ENCODE results near the gene TM4SF5.

The TM4SF5 gene

DNA sequence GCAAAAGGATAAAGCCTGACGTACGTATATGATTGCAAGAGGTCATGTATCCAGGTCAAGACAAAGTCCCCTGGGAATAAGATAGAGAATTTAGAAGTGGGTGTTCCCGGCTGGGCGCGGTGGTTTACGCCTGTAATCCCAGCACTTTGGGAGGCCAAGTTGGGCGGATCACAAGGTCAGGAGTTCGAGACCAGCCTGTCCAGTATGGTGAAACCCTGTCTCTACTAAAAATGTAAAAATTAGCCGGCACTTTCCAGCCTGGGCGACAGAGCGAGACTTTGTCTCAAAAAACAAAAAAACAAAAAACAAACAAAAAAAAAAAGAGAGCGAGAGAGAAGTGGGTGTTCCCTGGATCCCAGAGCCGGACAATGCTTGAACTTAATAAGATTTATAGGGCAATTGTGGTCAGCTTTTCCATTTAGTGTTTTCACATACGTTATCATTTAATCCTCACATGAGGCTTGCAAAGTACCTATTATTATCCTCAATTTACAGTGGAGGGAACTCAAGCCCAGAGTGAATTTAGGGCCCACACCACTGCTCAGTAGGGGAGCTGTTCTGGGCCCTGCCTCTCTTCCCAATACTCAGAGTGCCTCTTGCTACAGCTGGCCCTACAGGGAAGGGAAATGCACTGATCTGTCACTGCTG is 16.6 kb downstream of the TM4SF5 start:
- DNase-seq (ENCODE audit: low read depth), result peak; percentile 77
- TF ChIP-seq, protein P1, sequence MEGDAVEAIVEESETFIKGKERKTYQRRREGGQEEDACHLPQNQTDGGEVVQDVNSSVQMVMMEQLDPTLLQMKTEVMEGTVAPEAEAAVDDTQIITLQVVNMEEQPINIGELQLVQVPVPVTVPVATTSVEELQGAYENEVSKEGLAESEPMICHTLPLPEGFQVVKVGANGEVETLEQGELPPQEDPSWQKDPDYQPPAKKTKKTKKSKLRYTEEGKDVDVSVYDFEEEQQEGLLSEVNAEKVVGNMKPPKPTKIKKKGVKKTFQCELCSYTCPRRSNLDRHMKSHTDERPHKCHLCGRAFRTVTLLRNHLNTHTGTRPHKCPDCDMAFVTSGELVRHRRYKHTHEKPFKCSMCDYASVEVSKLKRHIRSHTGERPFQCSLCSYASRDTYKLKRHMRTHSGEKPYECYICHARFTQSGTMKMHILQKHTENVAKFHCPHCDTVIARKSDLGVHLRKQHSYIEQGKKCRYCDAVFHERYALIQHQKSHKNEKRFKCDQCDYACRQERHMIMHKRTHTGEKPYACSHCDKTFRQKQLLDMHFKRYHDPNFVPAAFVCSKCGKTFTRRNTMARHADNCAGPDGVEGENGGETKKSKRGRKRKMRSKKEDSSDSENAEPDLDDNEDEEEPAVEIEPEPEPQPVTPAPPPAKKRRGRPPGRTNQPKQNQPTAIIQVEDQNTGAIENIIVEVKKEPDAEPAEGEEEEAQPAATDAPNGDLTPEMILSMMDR (conservative IDR thresholded peaks at IDR 0.05; ENCODE audit: control insufficient read depth, insufficient read depth, low read depth, low read length), result no peak
- H3K4me3 ChIP-seq (ENCODE audit: control insufficient read depth, low read depth, low read length), result no peak overlapping the region

DNA sequence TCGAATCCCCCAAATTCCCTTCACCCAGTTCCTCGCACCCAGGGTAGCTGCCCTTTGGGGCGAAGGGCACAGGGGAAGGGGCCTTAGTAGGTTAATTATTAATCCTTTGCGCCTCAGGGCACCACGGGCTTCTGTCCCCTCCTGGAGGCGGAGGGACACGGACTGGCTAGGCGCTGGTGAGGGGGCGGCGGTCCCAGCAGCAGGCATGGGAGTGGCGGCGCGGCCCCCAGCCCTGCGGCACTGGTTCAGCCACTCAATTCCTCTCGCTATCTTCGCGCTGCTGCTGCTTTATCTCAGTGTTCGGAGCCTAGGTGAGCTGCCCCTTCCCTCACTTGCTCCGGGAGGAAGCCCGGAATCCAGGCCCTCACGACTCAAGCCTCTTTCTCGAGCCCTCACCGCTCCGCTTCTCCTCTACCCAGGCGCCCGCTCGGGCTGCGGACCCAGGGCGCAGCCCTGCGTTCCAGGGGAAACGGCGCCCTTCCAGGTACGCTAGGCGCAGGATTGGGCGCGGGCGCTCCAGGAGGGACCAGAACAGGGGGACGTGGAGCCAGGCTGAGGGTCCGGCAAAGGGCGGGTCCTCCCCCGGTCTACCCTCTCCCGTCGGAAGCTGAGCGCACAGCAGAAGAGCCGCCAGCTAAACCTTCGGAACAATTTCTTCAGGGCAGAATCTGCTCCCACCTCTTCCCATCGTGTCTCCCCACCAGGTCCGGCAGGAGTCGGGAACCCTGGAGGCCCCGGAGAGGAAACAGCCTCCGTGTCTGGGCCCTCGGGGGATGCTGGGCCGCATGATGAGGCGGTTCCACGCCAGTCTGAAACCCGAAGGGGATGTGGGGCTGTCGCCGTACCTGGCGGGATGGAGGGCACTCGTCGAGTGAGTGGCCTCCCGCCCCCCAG is 17.4 kb downstream of the TM4SF5 start, which contains the start of gene GLTPD2:
Gene GLTPD2, plus strand, starts transcription at position 158 of the 894 bp plus-strand sequence. Its CDS starts 48 bp downstream, at position 206.
- TF ChIP-seq, protein P1 (conservative IDR thresholded peaks at IDR 0.05; ENCODE audit: control insufficient read depth, insufficient read depth, low read depth, low read length), result no peak
- H3K4me3 ChIP-seq (ENCODE audit: control insufficient read depth, low read depth, low read length), result peak within 1 kb of the TSS; percentile 60
- no peak for DNase-seq (ENCODE audit: low read depth)

DNA sequence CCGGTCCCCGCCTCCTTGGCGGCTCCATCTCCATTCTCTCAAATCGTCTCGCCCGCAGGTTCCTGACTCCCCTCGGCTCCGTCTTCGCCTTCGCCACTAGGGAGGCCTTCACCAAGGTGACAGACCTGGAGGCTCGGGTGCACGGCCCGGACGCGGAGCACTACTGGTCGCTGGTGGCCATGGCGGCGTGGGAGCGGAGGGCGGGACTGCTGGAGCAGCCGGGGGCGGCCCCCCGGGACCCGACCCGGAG is 17.9 kb downstream of the TM4SF5 start:
- peak overlapping the region; percentile 60 for H3K4me3 ChIP-seq (ENCODE audit: control insufficient read depth, low read depth, low read length)
- TF ChIP-seq, protein P1 (conservative IDR thresholded peaks at IDR 0.05; ENCODE audit: control insufficient read depth, insufficient read depth, low read depth, low read length), result no peak
- DNase-seq (ENCODE audit: low read depth), result no peak

- TF ChIP-seq, protein P1 (conservative IDR thresholded peaks at IDR 0.05; ENCODE audit: control insufficient read depth, insufficient read depth, low read depth, low read length), result no peak
- peak; percentile 98 for DNase-seq (ENCODE audit: low read depth)
- H3K4me3 ChIP-seq (ENCODE audit: control insufficient read depth, low read depth, low read length), result peak overlapping the region; percentile 60
Observed at GRCh38 chr17:4789951-4790704, 18.4 kb downstream of the TM4SF5 start.

- no peak for DNase-seq (ENCODE audit: low read depth)
- H3K4me3 ChIP-seq (ENCODE audit: control insufficient read depth, low read depth, low read length), result peak overlapping the region; percentile 60
- TF ChIP-seq, protein P1 (conservative IDR thresholded peaks at IDR 0.05; ENCODE audit: control insufficient read depth, insufficient read depth, low read depth, low read length), result no peak
Observed at GRCh38 chr17:4790705-4791088, 19.0 kb downstream of the TM4SF5 start.

GRCh38 chr17:4795168-4795567 is 23.5 kb downstream of the TM4SF5 start:
- TF ChIP-seq, protein P1 (conservative IDR thresholded peaks at IDR 0.05; ENCODE audit: control insufficient read depth, insufficient read depth, low read depth, low read length), result no peak
- no peak for DNase-seq (ENCODE audit: low read depth)
- H3K4me3 ChIP-seq (ENCODE audit: control insufficient read depth, low read depth, low read length), result no peak overlapping the region

All from fibroblast of mammary gland (primary cell).